Adipose tissue (tissue), 3 donors: Measurements from ENCODE around the gene DDIT4. TPM values are rescaled to one million over a fixed set of nuclear protein-coding genes. Genes with fewer than 3 reads are reported as not detected.

Source experiments
- H3K27ac ChIP-seq: one replicate; pipeline ENCODE4 v1.5.1; 2013; ENCODE audit warnings: low read depth, low read length
- WGBS, 3 donors: extraction: QIAGEN DNeasy Blood & Tissue Kit; methylation state at CpG; one replicate each; pipeline ENCODE4 v1.1.7; 2013; 5-methylcytosine and 5-hydroxymethylcytosine counted together
- polyA plus RNA-seq, 3 donors: library from polyadenylated mRNA; stranded (reverse); fragments of 200-250 nt; gene quantifications; one replicate each; pipeline ENCODE4 v1.2.3, GENCODE V29; 2013
- donor health status: healthy with polysubstance abuse.
- donor health status: Bipolar disorder and iron deficiency.
- donor health status: healthy.

Gene DDIT4
- polyA plus RNA-seq, 3 donors: 103 to 1,196 (median 199) TPM

- H3K27ac ChIP-seq: no peak overlapping the region
- WGBS, 3 donors: 53 to 64% (median 56%) methylated on average over 21 of the region's 21 CpGs
These were observed 35.8 kb downstream of the DDIT4 start for GRCh38 chr10:72309290-72310240.

GRCh38 chr10:72310241-72310633 is 36.5 kb downstream of the DDIT4 start:
- H3K27ac ChIP-seq: no peak overlapping the region
- WGBS, 3 donors: 50 to 58% (median 53%) methylated on average over 11 of the region's 11 CpGs

GRCh38 chr10:72310636-72311035 is 36.9 kb downstream of the DDIT4 start:
- 68 to 86% (median 80%) methylated on average over 4 of the region's 4 CpGs for WGBS, 3 donors
- no peak overlapping the region for H3K27ac ChIP-seq

- 87 to 92% (median 90%) methylated on average over 7 of the region's 7 CpGs for WGBS, 3 donors
- no peak overlapping the region for H3K27ac ChIP-seq
These were observed 37.9 kb downstream of the DDIT4 start for GRCh38 chr10:72311667-72312066.

- no peak overlapping the region for H3K27ac ChIP-seq
- 91 to 94% (median 93%) methylated on average over 8 of the region's 8 CpGs for WGBS, 3 donors
These were observed 39.2 kb downstream of the DDIT4 start for GRCh38 chr10:72312865-72313391.

GRCh38 chr10:72314263-72314662 is 40.5 kb downstream of the DDIT4 start:
- WGBS, 3 donors: 91 to 98% (median 96%) methylated on average over 7 of the region's 7 CpGs

GRCh38 chr10:72315054-72315453 is 41.3 kb downstream of the DDIT4 start:
- WGBS, 3 donors: 24 to 37% (median 29%) methylated on average over 7 of the region's 7 CpGs
- no peak overlapping the region for H3K27ac ChIP-seq

More at GRCh38 chr10:72314263-72314662, 40.5 kb downstream of the DDIT4 start:
- no peak overlapping the region for H3K27ac ChIP-seq

- 12 to 16% (median 14%) methylated on average over 2 of the region's 2 CpGs for WGBS, 3 donors
- no peak overlapping the region for H3K27ac ChIP-seq
These were observed 42.1 kb downstream of the DDIT4 start for GRCh38 chr10:72315611-72316385.

GRCh38 chr10:72316386-72316700 is 42.6 kb downstream of the DDIT4 start:
- H3K27ac ChIP-seq: no peak overlapping the region
- WGBS, 3 donors: 27 to 51% (median 29%) methylated on average over 3 of the region's 3 CpGs

GRCh38 chr10:72316748-72317435 is 43.2 kb downstream of the DDIT4 start:
- no peak overlapping the region for H3K27ac ChIP-seq
- WGBS, 3 donors: 54 to 56% (median 54%) methylated on average over 12 of the region's 12 CpGs

GRCh38 chr10:72318418-72319262 is 44.9 kb downstream of the DDIT4 start:
- WGBS, 3 donors: 47 to 69% (median 50%) methylated on average over 10 of the region's 10 CpGs

GRCh38 chr10:72319416-72320254 is 45.9 kb downstream of the DDIT4 start:
- H3K27ac ChIP-seq: peak overlapping the region; percentile 79
- 1 to 4% (median 1%) methylated on average over 52 to 60 of the region's 60 CpGs for WGBS, 3 donors

More at GRCh38 chr10:72318418-72319262, 44.9 kb downstream of the DDIT4 start:
- H3K27ac ChIP-seq: peak overlapping the region; percentile 68

GRCh38 chr10:72320676-72321247 is 47.0 kb downstream of the DDIT4 start:
- WGBS, 3 donors: 14 to 36% (median 20%) methylated on average over 12 of the region's 12 CpGs
- H3K27ac ChIP-seq: peak overlapping the region; percentile 19

- 48 to 78% (median 76%) methylated on average over 13 of the region's 13 CpGs for WGBS, 3 donors
- peak overlapping the region; percentile 19 for H3K27ac ChIP-seq
These were observed 47.7 kb downstream of the DDIT4 start for GRCh38 chr10:72321248-72322029.

GRCh38 chr10:72322030-72322279 is 48.2 kb downstream of the DDIT4 start:
- no peak overlapping the region for H3K27ac ChIP-seq
- 73 to 93% (median 90%) methylated on average over 3 of the region's 3 CpGs for WGBS, 3 donors
